Measurements from ENCODE around the gene SIRT1. TPM values are rescaled to one million over a fixed set of nuclear protein-coding genes. Genes with fewer than 3 reads are reported as not detected.

Gene SIRT1
- total and polyA plus RNA-seq, 9 of the 15 experiments (the other 6 are each of a cell fraction or from before 2014, with no cell fraction given): 7.8 to 25.8 (median 19.1) TPM

- TF ChIP-seq ID3 (CRISPR knock-in tag; IDR thresholded peaks at IDR 0.05) (no peak), ID3 (tag; IDR thresholded peaks at IDR 0.05) (0 out of 2 replicates have a peak, but pooled peaks have one; percentile 40), NFYB (IDR thresholded peaks at IDR 0.05; ENCODE audit: extremely low read depth, insufficient read length) (peak; percentile 10), ZFP1 (CRISPR knock-in tag; IDR thresholded peaks at IDR 0.05) (0 out of 2 replicates have a peak, but pooled peaks have one; percentile 23), NONO (IDR thresholded peaks at IDR 0.05; ENCODE audit: low read depth in 2 of 2, low read length in 1 of 2) (peak in 1 of 2 experiments; percentile 63), ZNF140 (CRISPR knock-in tag; IDR thresholded peaks at IDR 0.05) (no peak), HDAC1 (IDR thresholded peaks at IDR 0.05) (peak in 1 of 2 experiments; percentile 64; a peak in 1 of 4 replicates), ERF (CRISPR knock-in tag; IDR thresholded peaks at IDR 0.05) (0 out of 2 replicates have a peak, but pooled peaks have one; percentile 8), DDX20 (tag; IDR thresholded peaks at IDR 0.05; ENCODE audit: low read depth) (no peak), PRPF4 (IDR thresholded peaks at IDR 0.05; ENCODE audit: insufficient read depth, low read depth, low read length, poor library complexity, severe bottlenecking) (peak; percentile 65), GTF2B (IDR thresholded peaks at IDR 0.05; ENCODE audit: extremely low read depth, insufficient read length) (no peak), SAFB (IDR thresholded peaks at IDR 0.05; ENCODE audit: borderline replicate concordance, low read depth, low read length) (0 out of 2 replicates have a peak, but pooled peaks have one; percentile 11), ZNF407 (IDR thresholded peaks at IDR 0.05; ENCODE audit: low read depth) (no peak), HNRNPL (IDR thresholded peaks at IDR 0.05; ENCODE audit: low read depth, low read length) (no peak), SAP30 (IDR thresholded peaks at IDR 0.05; ENCODE audit: borderline replicate concordance, insufficient read depth, low read depth, low read length, poor library complexity, severe bottlenecking) (peak; percentile 72), OTX1 (CRISPR knock-in tag; IDR thresholded peaks at IDR 0.05) (0 out of 2 replicates have a peak, but pooled peaks have one; percentile 27), CXXC5 (CRISPR knock-in tag; IDR thresholded peaks at IDR 0.05) (peak; percentile 53; the same call in 1 of the 2 replicates)
Observed at GRCh38 chr10:67884842-67885670, 600 bp downstream of the SIRT1 start (continued).

Data from K562 (cell line).